Superior temporal gyrus (tissue), 1 donor: ENCODE data around the gene TCTN1.
A peak's percentile ranks its signal among the peaks of the same experiment; 100 is the strongest.

ENCODE experiments used
- DNase-seq: peaks from one replicate; pipeline ENCODE4 v3.0.0-alpha.2; 2016; ENCODE audit errors: extremely low spot score

The TCTN1 gene

DNA sequence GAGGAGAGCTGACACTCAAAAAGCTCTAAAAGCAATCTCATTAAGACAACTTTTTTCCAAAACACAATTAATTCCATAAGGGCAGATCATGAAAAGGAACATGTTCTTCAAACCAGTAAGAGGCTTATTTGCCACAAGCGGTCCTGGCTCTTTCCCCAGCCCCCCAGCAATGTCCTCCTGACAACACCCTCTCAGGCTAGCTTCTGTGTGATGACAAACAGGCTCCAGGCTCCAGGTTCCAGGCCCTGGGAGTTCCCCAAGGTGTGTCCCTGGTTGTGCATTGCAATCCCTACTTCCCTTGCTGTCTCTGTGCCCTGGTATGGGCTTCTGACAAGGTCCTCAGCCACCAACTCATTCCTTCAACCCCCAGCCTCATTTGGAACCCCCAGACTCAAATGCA, 66.1 kb downstream of the TCTN1 start:
- no peak for DNase-seq

DNA sequence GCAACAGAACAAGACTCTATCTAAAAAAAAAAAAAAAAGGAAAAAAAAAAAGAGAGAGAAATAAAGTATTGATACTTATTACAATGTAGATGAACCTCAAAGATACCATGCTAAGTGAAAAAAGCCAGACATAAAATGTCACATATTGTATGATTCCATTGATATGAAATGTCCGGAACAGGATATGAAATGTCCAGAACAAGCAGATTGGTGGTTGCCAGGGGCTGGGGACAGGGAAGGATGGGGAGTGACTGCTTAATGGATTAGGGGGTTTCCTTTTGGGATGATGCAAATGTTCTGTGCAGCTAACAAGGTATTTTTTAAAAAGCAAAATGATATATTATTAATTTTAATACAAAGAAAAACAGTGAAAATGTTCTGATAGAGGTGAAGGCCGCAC, 70.0 kb downstream of the TCTN1 start:
- DNase-seq = no peak

- DNase-seq = no peak
Measured at GRCh38 chr12:110684312-110684836, 70.4 kb downstream of the TCTN1 start.

GRCh38 chr12:110686294-110686903, 72.5 kb downstream of the TCTN1 start:
- DNase-seq = no peak

DNA sequence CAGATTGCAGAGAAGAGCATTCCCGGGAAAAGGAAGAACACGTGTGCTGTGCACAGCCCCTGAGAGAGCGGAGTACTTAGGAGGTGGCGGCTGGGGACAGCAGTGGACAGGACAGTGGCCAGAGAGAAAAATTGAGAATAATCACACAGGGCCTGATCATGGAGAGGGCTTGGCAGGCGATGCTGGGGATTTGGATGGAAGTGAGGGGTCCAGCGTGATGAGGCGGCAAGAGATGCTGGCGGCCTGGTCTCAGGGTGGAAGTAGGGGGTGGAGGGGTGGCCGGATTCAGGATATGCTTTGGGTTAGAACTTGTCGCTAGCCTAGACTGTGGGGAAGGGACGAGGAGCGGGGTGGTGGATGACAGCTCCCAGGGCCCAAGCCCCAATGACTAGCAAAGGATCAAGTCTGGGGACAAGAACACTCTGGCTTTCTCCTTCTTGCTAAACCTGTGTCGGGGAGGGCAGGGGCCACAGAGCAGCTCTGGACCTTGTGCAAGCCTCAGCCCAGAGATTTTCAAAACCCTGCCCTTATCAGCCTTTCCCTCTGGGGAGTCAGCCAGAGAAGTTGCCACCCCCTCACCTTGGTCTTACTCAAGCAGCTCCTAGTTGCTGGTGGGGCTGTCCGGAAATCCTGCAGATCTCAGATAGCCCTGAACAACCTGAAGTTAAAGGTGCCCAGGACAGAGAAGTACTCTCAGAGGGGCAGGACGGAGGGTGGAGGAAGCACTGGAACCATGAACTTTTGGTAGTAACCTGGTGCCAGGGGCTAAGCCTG, 73.7 kb downstream of the TCTN1 start:
- DNase-seq = no peak

- no peak for DNase-seq
Measured at GRCh38 chr12:110688446-110689280, 74.7 kb downstream of the TCTN1 start, which contains the start of gene HVCN1. HVCN1 (minus strand) TSS chr12:110689115; CDS start chr12:110683245, 5,870 bp downstream.

DNA sequence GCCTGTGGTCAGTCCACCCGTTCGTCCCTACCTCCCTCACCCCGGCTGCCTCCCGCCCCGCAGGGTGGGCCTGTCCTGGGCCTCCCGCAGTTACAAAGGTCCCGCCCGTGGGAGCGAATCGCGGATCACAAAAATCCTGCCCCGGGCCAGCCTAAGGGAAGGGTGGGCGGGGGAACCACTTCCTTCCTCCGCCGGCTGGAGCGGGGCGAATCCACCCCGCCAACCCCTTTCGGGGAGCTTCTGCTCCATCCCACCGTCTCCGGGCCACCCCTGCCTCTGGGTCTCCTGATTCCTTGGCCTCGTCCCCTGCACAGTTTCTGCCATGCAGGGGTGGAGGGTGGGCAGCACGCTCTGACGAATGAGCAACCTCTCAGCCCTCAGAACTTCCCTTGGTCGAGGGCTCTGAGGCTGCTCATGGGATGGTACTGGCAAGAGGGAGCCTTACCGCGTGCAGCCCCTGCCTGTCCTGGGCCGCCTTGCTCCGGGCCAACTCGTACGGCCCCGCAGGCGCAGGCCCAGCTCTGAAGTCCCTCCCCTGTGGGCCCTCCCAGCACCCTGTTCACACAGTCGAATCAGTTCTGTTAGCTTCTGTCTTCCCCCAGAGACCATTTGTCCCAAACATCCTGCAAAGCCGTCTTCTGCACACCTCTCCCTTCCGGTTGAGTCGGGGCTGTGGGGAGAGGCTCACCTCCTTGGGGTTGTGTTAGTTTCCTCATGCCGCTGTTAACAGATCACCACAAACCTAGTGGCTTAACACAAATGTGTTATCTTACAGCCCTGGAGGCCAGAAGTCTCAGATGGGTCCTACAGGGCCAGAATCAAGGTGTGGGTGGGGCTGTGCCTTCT, 75.6 kb downstream of the TCTN1 start:
- no peak for DNase-seq

- DNase-seq = no peak
Measured at GRCh38 chr12:110690127-110690430, 76.2 kb downstream of the TCTN1 start.

DNA sequence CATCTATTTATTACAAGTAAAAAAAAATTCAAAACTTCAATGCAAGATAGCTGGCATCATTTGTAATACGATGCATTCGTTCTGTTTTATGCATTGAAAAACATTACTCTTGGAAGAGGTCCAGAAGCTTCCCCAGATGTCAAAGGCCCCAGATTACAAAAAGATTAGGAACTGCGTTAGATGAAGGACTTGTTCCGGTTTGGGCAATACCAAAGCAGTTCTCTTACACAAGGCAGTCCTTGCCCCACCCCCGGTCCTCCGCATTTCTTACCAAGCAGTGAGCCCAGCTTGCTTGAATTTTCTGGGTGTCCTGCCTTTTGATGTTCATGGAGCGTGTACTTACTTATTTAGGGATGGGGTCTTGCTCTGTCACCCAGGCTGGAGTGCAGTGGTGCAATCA, 79.8 kb downstream of the TCTN1 start:
- no peak for DNase-seq

- no peak for DNase-seq
Measured at GRCh38 chr12:110694330-110694901, 80.5 kb downstream of the TCTN1 start.

GRCh38 chr12:110696283-110696682, 82.4 kb downstream of the TCTN1 start:
- no peak for DNase-seq

DNA sequence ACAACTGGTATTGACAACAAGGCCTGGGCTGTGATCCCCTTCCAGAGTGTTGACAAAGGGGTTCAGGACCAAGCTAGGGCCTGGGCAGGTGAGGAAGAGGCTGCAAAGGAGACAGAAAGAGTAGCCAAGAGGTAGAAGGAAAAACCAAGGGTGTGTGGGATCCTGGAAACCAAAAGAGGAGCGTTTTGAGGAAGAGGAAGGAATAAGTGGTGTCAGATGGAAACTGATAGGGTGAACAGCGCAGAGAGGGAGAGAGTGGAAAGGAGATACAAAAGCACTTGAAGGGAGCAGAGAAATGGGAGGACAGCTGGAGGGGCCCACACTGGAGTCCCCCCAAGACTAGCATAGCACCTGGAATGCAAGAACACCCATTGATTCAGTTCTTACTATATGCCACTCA, 83.3 kb downstream of the TCTN1 start:
- no peak for DNase-seq

- DNase-seq = peak; percentile 51
Measured at GRCh38 chr12:110698171-110698902, 84.4 kb downstream of the TCTN1 start.
